Body of pancreas (tissue), 4 donors: ENCODE data around the gene HMGN5.

ENCODE experiments used
- CTCF ChIP-seq, 7 experiments: fragments of 450-650 bp in 4 of 7; fragments of 200-600 bp in 3 of 7; sonication (generic) in 3 of 7; IDR thresholded peaks; one replicate each; pipeline ENCODE4 v1.5.1; 2016 to 2019; ENCODE audit warnings: antibody characterized with exemption in 7 of 7
- POLR2A ChIP-seq, 3 donors: fragments of 450-650 bp; IDR thresholded peaks; one replicate each; pipeline ENCODE4 v1.6.1; 2016; ENCODE audit warnings: antibody characterized with exemption in 3 of 3, mild to moderate bottlenecking in 2 of 3

GRCh38 chrX:81168391-81168790 is 33.3 kb downstream of the HMGN5 start:
- TF ChIP-seq CTCF (IDR thresholded peaks at IDR 0.05) (no peak), POLR2A (IDR thresholded peaks at IDR 0.05) (no peak)
